Activated T-cell treated with anti-CD3 and anti-CD28 coated beads for 48 hours (primary cell): ENCODE measurements around the gene PRKACG.
"Not testable (repeated sequence)": the region's sequence is repeated elsewhere in the genome, so short reads cannot be mapped to it uniquely, and the experiment has no call there.

Source experiments
- DNase-seq: peaks from one replicate; pipeline ENCODE4 v3.0.0-alpha.2; 2020; ENCODE audit warnings: low read depth

The PRKACG gene

DNA sequence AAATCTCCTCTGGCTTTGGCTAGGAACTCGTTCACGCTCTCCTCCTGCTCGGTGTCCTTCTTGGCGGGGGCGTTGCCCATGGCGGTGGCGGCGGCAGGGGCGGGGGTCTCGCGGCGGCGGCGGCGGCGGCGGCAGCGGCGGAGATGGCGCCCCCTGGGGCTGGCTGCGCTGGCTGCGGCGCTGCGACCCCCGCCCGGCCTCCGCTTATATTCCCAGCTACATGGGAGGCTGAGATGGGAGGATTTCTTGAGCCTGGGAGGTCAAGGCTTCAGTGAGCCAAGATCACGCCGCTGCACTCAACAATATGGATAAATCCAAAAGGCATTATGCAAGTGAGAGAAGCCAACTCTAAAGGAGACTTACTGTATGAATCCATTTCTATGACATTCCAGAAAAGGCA lies at the start of gene PRKACG:
TSS of gene PRKACG (minus strand) at position 101 of the 400 bp plus-strand sequence. CDS start at position 80, 21 bp downstream.
- no peak for DNase-seq

GRCh38 chr9:69062195-69062594 lies 48.3 kb upstream of the PRKACG start:
- no peak for DNase-seq

GRCh38 chr9:69060766-69061165 lies 46.9 kb upstream of the PRKACG start:
- DNase-seq: no peak

- DNase-seq: no peak
Measured at GRCh38 chr9:69058101-69058500, 44.2 kb upstream of the PRKACG start.

GRCh38 chr9:69056191-69056815 lies 42.4 kb upstream of the PRKACG start:
- DNase-seq: no peak

DNA sequence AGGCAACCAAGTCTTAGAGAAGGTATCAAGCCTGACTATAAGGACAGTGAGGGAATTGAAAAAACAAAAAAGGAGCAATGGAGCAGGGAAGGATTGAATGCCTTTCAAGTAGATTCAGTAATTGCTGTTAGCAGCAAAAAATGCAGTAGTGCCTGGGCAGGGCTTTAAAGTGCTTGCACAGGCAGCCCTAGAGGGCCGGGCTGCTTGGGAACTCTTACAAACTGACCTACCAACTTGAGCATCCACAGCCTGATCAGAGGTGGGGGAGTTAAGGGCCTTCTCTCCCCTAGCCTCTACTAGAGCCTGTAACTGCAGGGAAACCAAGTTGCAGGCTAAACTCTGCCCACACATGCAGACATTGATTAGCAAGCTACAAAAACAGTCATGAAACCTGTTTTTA lies 41.1 kb upstream of the PRKACG start:
- DNase-seq: no peak

- DNase-seq: not testable (repeated sequence)
Measured at GRCh38 chr9:69050936-69051335, 37.0 kb upstream of the PRKACG start.

DNA sequence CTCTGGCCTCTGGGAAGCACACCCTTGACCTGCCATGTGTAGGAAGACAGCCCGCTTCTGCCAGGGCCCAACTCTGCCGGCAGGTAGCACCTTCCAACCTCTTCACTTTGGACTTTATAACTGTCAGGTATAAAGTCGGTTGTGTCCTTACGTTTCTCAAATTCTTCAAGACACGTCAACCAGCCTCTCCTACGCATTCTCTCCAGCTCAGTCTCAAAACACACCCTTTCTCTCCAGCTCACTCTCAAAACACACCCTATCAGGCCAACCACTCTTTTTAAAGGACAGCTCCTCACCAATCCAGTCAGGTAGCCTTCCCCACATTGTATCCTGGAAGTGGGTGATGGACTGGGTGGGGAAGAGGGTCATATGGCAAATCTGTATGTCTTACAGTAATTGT lies 35.2 kb upstream of the PRKACG start:
- no peak for DNase-seq

DNA sequence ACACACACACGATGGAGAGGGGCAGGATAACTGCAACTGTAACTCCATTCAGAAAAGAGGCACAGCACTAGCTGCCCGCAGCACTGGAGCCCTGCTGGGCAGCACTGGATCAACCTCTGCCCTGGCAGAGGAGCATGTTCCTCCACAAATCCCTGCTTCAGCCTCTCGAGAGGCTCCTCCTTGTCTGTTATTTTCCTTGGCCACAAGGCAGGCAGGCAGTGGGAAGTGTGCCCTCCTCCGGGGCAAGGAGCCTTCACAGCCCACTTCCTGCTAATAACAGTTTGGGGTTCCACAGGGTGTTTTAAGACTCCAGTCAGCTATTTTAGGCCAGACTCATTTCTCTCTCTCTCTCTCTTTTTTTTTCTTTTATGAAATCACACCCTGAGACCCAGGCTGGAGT lies 33.5 kb upstream of the PRKACG start:
- DNase-seq: no peak

GRCh38 chr9:69046723-69047122 lies 32.8 kb upstream of the PRKACG start:
- no peak for DNase-seq

DNA sequence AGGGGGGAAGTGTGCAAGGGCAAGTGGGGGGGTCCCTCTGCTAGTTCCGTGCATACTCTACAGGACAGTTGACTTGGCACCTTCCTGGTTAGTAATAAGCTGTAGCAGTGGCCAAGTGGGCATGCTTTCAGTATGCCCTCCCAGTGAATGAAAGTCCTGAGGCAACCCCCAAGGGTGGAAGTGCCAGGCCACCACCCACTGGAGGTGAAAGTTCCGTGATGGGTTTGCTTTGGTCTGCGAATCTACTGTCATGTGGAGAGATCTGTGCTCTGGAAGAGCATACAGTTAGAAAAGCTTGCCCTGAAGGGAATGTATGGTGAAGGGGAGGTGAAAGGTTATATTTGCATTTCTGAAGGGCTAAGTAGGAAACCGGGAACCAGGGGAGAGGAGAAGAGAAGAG lies 31.9 kb upstream of the PRKACG start:
- no peak for DNase-seq

DNA sequence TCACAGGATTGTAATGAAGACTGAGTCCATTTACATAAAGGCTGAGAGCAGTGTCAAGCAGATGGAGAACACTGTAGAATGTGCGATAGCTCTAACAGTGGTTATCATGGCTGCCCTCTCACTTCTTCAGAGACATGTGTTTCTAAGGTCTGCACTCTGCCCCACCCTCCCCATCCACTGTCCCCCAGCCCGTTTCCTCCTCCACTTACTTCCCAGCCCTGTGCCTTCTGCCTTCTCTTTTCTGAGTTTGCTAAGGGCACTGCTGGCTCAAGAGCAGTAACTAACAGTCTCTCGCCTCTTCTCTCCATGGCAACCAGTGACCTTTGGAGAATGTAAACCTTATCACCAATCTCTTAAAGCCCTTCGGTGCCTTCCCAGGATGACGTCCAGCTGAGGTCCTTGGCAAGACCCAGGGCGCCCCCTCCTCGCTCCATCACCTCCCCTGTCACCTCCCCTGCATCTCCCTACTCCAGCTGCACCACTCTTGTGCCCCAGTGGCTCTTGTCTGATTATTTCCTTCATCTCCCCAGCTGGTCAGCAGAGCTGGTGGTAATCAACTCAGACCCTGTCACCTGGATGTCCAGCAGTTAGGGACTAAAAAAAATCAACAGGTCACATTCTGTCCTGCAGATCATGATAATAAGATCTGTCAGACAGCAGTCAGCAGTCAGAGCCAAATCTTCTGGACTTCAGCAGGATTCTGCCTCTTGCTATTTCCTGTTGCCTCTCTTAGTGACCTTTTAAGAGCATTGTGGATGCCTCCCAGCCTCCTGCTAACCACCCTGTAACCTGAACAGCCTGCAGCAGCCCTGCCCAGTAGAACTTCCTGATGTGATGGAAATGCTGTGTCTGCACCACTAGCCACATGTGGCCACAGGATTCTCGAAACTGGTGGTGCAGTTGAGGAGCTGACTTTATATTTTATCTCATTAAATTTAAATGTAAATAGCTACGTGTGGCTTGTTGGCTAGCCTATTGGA lies 30.6 kb upstream of the PRKACG start:
- DNase-seq: no peak

GRCh38 chr9:69040646-69041045 lies 26.7 kb upstream of the PRKACG start:
- no peak for DNase-seq

- no peak for DNase-seq
Measured at GRCh38 chr9:69036799-69037198, 22.9 kb upstream of the PRKACG start.

- DNase-seq: no peak
Measured at GRCh38 chr9:69036309-69036708, 22.4 kb upstream of the PRKACG start.

GRCh38 chr9:69035438-69036308 lies 21.8 kb upstream of the PRKACG start, which contains the start of gene FXN:
FXN (plus strand) TSS chr9:69035752; CDS start chr9:69035783, 31 bp downstream.
- DNase-seq: peak; percentile 81

- no peak for DNase-seq
Measured at GRCh38 chr9:69034071-69034470, 20.2 kb upstream of the PRKACG start.

DNA sequence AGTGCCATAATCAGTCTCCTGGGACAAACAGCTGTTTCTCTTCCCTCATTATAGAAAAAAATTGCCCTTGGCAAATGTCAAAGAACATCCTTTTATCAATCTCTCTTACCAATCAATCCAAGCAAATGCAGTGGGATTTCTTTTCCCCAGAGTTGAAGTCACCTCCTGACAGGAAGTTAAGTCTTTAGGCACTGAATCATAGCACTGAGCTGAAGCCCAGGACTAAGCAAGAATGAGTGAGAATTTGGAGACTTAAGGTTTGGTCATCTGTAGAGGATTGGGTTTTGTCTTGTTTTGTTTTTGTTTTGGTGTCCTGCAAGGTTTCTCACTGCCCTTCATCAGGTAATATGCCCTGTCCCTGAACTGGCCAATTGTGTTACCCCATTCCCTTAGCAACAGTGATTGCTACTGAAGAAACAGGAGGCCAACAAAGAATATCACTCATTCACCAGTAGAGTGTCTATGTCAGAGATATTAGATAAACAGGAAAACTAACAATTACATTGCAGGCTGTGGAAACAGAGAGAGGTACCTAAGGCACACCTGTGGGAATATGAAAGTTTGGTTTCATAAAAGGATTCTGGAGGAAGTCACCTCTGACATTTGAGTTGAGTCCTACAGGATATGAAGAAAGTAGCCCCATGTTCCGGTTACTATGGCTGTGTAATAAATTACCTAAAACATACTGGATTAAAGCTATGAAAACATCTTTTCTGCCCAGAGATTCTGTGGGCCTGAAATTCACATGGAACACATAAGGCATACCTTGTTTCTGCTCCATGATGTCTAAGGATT lies 17.1 kb upstream of the PRKACG start:
- no peak for DNase-seq

DNA sequence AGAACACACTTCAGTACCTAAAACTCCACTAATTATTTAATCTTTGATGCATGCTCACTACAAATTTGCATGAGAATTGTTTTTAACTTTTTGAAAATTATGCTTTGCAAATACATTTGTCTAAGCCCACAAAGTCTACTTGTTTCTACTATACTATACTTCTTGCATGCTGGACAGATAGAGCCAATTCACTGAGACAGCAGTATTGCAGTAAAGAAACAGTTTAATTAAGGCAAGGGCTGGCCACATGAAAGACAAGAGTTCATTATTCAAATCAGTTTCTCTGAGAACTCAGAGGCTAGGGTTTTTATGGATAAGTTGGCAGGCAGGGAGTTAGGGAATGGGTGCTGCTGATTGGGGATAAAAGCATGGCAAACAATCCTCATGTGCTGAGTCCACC lies 15.6 kb upstream of the PRKACG start:
- DNase-seq: no peak

GRCh38 chr9:69028754-69029153 lies 14.8 kb upstream of the PRKACG start:
- no peak for DNase-seq

DNA sequence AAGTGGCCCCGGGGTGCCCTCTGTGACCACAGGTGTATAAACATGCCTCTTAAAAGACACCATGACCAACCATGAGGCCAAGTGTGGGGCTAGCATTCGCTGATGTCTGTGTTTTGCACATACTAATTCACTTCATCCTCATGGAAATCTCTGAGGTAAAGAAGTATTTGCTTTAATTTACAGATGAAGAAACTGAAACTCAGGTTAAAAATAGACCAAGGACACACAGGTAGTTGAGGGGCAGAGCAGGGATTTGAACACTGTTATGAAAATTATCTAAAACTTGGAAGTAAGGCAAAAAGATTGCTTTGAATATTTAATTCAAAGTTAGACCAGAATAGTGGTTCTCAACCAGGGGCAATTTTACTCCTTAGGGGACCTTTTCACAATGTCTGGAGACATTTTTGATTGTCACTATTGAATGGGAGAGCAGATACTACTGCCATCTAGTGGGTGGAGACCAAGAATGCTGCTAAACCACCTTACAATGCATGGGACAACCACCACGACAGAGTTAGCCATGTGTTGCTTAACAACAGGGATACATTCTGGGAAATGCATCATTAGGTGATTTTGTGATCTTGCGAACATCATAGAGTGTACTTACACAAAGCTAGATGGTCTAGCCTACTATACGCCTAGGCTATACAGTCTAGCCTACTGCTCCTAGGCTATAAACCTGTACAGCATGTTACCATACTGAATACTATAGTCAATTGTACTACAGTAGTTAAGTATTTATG lies 13.6 kb upstream of the PRKACG start:
- DNase-seq: peak; percentile 16
